K562 (cell line): Measurements from ENCODE around the gene DCLK2. TPM values are rescaled to one million over a fixed set of nuclear protein-coding genes. Genes with fewer than 3 reads are reported as not detected.

Experiments used
- ATAC-seq: fragments of 200-7000 bp; cut with Tn5 transposase; 3 replicates; pipeline ENCODE4 v1.9.1; 2020; ENCODE audit warnings: moderate library complexity
- BruUV-seq: library from RNA; stranded (reverse); fragments of 400-500 nt; replicated peaks from 2 replicates; lab custom pipeline; 2021; lab: Mats Ljungman, UMichigan
- CTCF ChIA-PET: fragments of 300-600 bp; formaldehyde crosslinking; extraction: SDS; loops from one replicate; lab custom pipeline; 2021; ENCODE audit warnings: low intra/inter-chr PET ratio; lab: Yijun Ruan, JAX
- POLR2A ChIA-PET: fragments of 300-600, 350-650 bp; sonication (Branson Sonifier 250); formaldehyde crosslinking; extraction: SDS; loops from one replicate; lab custom pipeline; 2021; ENCODE audit warnings: antibody characterized with exemption, inconsistent platforms; lab: Yijun Ruan, JAX
- DNase-seq, 4 experiments: peaks; one replicate each; pipeline versions ENCODE4 v3.0.0 to v3.0.0-alpha.2; 2011 to 2018; ENCODE audit warnings: low spot score in 3 of 4, mixed read lengths in 3 of 4; ENCODE audit errors: extremely low read depth in 1 of 4
- FAIRE-seq: peaks from 2 replicates; lab custom pipeline; 2011; peaks lifted over from hg19 to GRCh38; lab: Jason Lieb, UNC
- H2AFZ ChIP-seq: 2 replicates; pipeline ENCODE4 v1.6.0; 2011; ENCODE audit warnings: low read depth, low read length, control low read depth, inconsistent platforms
- H3K27ac ChIP-seq: fragments of 200-600 bp; 3 replicates; pipeline ENCODE4 v1.8.0; 2011; ENCODE audit warnings: low read depth, mild to moderate bottlenecking, control low read depth, inconsistent platforms, low read length, moderate library complexity, mixed read lengths; ENCODE audit errors: extremely low read depth
- H3K27me3 ChIP-seq, 2 experiments: fragments of 300-600 bp in 1 of 2; 2 replicates in 1 of 2; 3 replicates in 1 of 2; pipeline versions ENCODE4 v1.6.0 to v1.8.0; 2011; ENCODE audit warnings: inconsistent platforms in 2 of 2, low read length in 2 of 2, mild to moderate bottlenecking in 1 of 2, mixed read lengths in 1 of 2, moderate library complexity in 1 of 2; ENCODE audit not compliant: control insufficient read depth in 2 of 2, insufficient read depth in 2 of 2
- H3K36me3 ChIP-seq: fragments of 300-600 bp; 3 replicates; pipeline ENCODE4 v1.8.0; 2011; ENCODE audit warnings: mild to moderate bottlenecking, low read length, inconsistent platforms; ENCODE audit not compliant: control insufficient read depth, insufficient read depth
- H3K4me1 ChIP-seq, 2 experiments: fragments of 200-600 bp in 1 of 2; replicated peaks in 1 of 2; 2 replicates in 1 of 2; 3 replicates in 1 of 2; pipeline versions ENCODE4 v1.5.1 to v1.8.0; 2011; ENCODE audit warnings: inconsistent platforms in 2 of 2, low read length in 2 of 2, mild to moderate bottlenecking in 1 of 2, mixed read lengths in 1 of 2, moderate library complexity in 1 of 2; ENCODE audit not compliant: control insufficient read depth in 2 of 2, insufficient read depth in 2 of 2
- H3K4me2 ChIP-seq: 2 replicates; pipeline ENCODE4 v1.6.1; 2011; ENCODE audit warnings: low read length, control low read depth, inconsistent platforms, mixed read lengths; ENCODE audit not compliant: insufficient read depth
- H3K4me3 ChIP-seq: fragments of 200-600 bp; sonication (generic), shearing (Covaris generic); 2 replicates; pipeline ENCODE4 v1.5.1; 2016; ENCODE audit warnings: control low read depth, inconsistent platforms
- H3K79me2 ChIP-seq: fragments of 200-600 bp; 3 replicates; pipeline ENCODE4 v1.8.0; 2011; ENCODE audit warnings: low read length, inconsistent platforms; ENCODE audit not compliant: control insufficient read depth, insufficient read depth
- H3K9ac ChIP-seq, 2 experiments: 2 replicates each; pipeline versions ENCODE4 v1.6.0 to v1.6.1; 2011; ENCODE audit warnings: low read depth in 2 of 2, low read length in 2 of 2, control low read depth in 1 of 2, inconsistent platforms in 1 of 2, mild to moderate bottlenecking in 1 of 2, mixed read lengths in 1 of 2; ENCODE audit not compliant: insufficient read depth in 1 of 2
- H3K9me1 ChIP-seq: one replicate; pipeline ENCODE4 v1.6.0; 2011; ENCODE audit warnings: inconsistent platforms, mild to moderate bottlenecking, low read length, moderate library complexity; ENCODE audit not compliant: control insufficient read depth, insufficient read depth
- H3K9me3 ChIP-seq: replicated peaks from 2 replicates; pipeline ENCODE4 v1.5.1; 2011; ENCODE audit warnings: low read depth, low read length, inconsistent platforms; ENCODE audit not compliant: control insufficient read depth, insufficient read depth
- H4K20me1 ChIP-seq: replicated peaks from 2 replicates; pipeline ENCODE4 v1.6.1; 2011; ENCODE audit warnings: low read length, inconsistent platforms, mixed read lengths; ENCODE audit not compliant: control insufficient read depth, insufficient read depth
- CAMTA2 ChIP-seq: fragments of 250-450 bp; sonication (Bioruptor Pico); conservative IDR thresholded peaks from 2 replicates; pipeline ENCODE4 v1.5.1; 2022
- ELF4 ChIP-seq: fragments of 450-650 bp; formaldehyde crosslinking; IDR thresholded peaks from 2 replicates; pipeline ENCODE4 v1.4.0; 2022; ENCODE audit warnings: missing genetic modification characterization
- LCOR ChIP-seq: sonication (generic); formaldehyde crosslinking; IDR thresholded peaks from 2 replicates; pipeline ENCODE4 v1.8.0; 2022; ENCODE audit warnings: mild to moderate bottlenecking, missing genetic modification reagents
- NCOR1 ChIP-seq: fragments of 450-650 bp; IDR thresholded peaks from 2 replicates; pipeline ENCODE4 v1.6.1; 2016; ENCODE audit warnings: mild to moderate bottlenecking, moderate library complexity
- NR2C2 ChIP-seq, 2 experiments: fragments of 200-800 bp in 1 of 2; sonication (Bioruptor generic) in 1 of 2; sonication (generic) in 1 of 2; formaldehyde crosslinking in 1 of 2; IDR thresholded peaks; 2 replicates each; pipeline versions ENCODE4 v1.6.1 to v1.8.0; 2016 to 2022; ENCODE audit warnings: mild to moderate bottlenecking in 1 of 2, missing compliant biosample characterization in 1 of 2, missing genetic modification characterization in 1 of 2, missing genetic modification reagents in 1 of 2
- PPARD ChIP-seq: fragments of 250-450 bp; sonication (Bioruptor Pico); IDR thresholded peaks from 2 replicates; pipeline ENCODE4 v1.8.0; 2022; ENCODE audit warnings: inconsistent platforms, mild to moderate bottlenecking, moderate library complexity
- RFX1 ChIP-seq: fragments of 450-650 bp; IDR thresholded peaks from 2 replicates; pipeline ENCODE4 v1.6.1; 2016; ENCODE audit warnings: mild to moderate bottlenecking, moderate library complexity
- SFPQ ChIP-seq: fragments of 200-400 bp; formaldehyde crosslinking; IDR thresholded peaks from 2 replicates; pipeline ENCODE4 v1.6.1; 2017; ENCODE audit warnings: mild to moderate bottlenecking, low read depth, low read length, moderate library complexity
- SMARCA4 ChIP-seq: fragments of 450-650 bp; IDR thresholded peaks from 2 replicates; pipeline ENCODE4 v1.6.1; 2016
- SREBF1 ChIP-seq: fragments of 150-350 bp; IDR thresholded peaks from 2 replicates; pipeline ENCODE4 v1.6.1; 2014; ENCODE audit warnings: antibody characterized with exemption, low read depth, low read length, borderline replicate concordance
- STAT5A ChIP-seq: IDR thresholded peaks from 2 replicates; pipeline ENCODE4 v1.6.1; 2012; ENCODE audit warnings: low read length, inconsistent platforms, borderline replicate concordance
- XRCC4 ChIP-seq: IDR thresholded peaks from one replicate; pipeline ENCODE4 v1.6.1; 2011; ENCODE audit not compliant: insufficient read depth, insufficient read length; ENCODE audit errors: extremely low read depth
- ZNF174 ChIP-seq: fragments of 250-450 bp; sonication (Bioruptor Pico); IDR thresholded peaks from 2 replicates; pipeline ENCODE4 v1.4.0; 2020; ENCODE audit warnings: mild to moderate bottlenecking
- ZNF217 ChIP-seq: sonication (generic); formaldehyde crosslinking; IDR thresholded peaks from 2 replicates; pipeline ENCODE4 v1.8.0; 2022; ENCODE audit warnings: mild to moderate bottlenecking, missing genetic modification reagents
- ZNF24 ChIP-seq: fragments of 450-650 bp; IDR thresholded peaks from 2 replicates; pipeline ENCODE4 v1.6.1; 2016
- ZNF764 ChIP-seq: fragments of 250-450 bp; sonication (Bioruptor Pico); IDR thresholded peaks from 2 replicates; pipeline ENCODE4 v1.4.0; 2020; ENCODE audit warnings: low read depth, mild to moderate bottlenecking, moderate library complexity
- WGBS: fragments of 100-300 bp; shearing (Covaris generic); methylation state at CpG from one replicate; pipeline ENCODE4 v1.1.6; 2016; ENCODE audit warnings: low coverage, mixed read lengths; ENCODE audit not compliant: insufficient coverage; ENCODE audit errors: missing lambda C conversion rate; 5-methylcytosine and 5-hydroxymethylcytosine counted together
- in situ Hi-C: fragments of 300-500 bp; cut with MboI; formaldehyde crosslinking; loops from 4 replicates; pipeline ENCODE4 v1.15.0; 2018; ENCODE audit warnings: inconsistent platforms, mixed read lengths
- intact Hi-C: fragments of 100-400 bp; cut with micrococcal nuclease; formaldehyde crosslinking; loops from 2 replicates; pipeline ENCODE4 v1.14.2; 2022
- polyA plus RNA-seq, 8 experiments: library from polyadenylated mRNA; depleted of rRNA in 4 of 8; stranded (reverse) in 5 of 8; unstranded in 3 of 8; fragments of >200 nt; fragmentation: Nextera tagmentation in 2 of 8; fragmentation: Illumina TruSeq in 1 of 8; extraction: Ambion mirVana in 2 of 8; extraction: Trizol in 1 of 8; gene quantifications; 2 replicates each; pipeline versions ENCODE4 v1.2.1 to v1.2.3, GENCODE V29; 2011 to 2014; ENCODE audit warnings: inconsistent platforms in 1 of 8, missing spikeins in 1 of 8
- total RNA-seq, 7 experiments: library from RNA; depleted of rRNA in 6 of 7; stranded (reverse); fragments of >200 nt in 6 of 7; fragmentation: Illumina TruSeq in 2 of 7; extraction: Trizol in 2 of 7; gene quantifications; 2 replicates each; pipeline versions ENCODE4 v1.2.1 to v1.2.3, GENCODE V29; 2011 to 2021; ENCODE audit warnings: low replicate concordance in 1 of 7

The DCLK2 gene
- total and polyA plus RNA-seq, 9 of the 15 experiments (the other 6 are each of a cell fraction or from before 2014, with no cell fraction given) = not detected

DNA sequence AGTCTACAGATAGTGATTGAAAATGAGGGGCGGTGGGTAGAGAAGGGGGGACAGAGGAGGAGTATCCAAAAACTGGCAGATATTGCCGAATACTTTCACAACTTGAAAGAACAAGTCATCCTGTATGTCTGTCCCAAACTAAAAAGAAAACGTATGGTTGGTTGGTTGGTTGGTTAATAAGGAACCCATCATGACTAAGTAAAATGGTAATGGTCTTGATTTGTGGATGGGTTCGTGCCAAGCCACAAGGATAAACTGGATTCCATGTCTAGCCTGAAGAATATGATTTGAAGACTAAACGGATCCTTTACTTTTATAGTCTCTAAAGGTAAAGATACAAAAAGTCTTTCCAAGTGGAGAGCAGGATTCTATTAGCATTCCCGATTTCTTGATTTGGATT is 208.4 kb downstream of the DCLK2 start:
- intact Hi-C loops (no loop called here), in situ Hi-C loops (no loop called here)
- Histone ChIP-seq H3K9me3 (no peaks in the 10 kb centered on the region), H3K9me1 (no peaks in the 10 kb centered on the region), H3K4me2 (no peak overlapping the region), H3K27me3 (no peaks in the 10 kb centered on the region), H3K9ac (no peak overlapping the region), H3K27ac (no peak overlapping the region), H3K36me3 (peaks cover 22% of the 10 kb centered on the region), H2AFZ (no peak overlapping the region), H3K79me2 (no peaks in the 10 kb centered on the region), H3K4me3 (no peak overlapping the region), H3K4me1 (no peaks in the 10 kb centered on the region), H4K20me1 (no peaks in the 10 kb centered on the region)
- WGBS = 64% methylated on average over 6 of the region's 6 CpGs
- peak; percentile 15 for FAIRE-seq
- CTCF ChIA-PET = no interaction called here
- no peak for DNase-seq
- no TSS peak for BruUV-seq
- POLR2A ChIA-PET = no interaction called here
- no peak for TF ChIP-seq CAMTA2
- TF ChIP-seq SREBF1 = no peak
- no peak for TF ChIP-seq RFX1
- TF ChIP-seq PPARD (CRISPR knock-in tag) = no peak
- no peak for TF ChIP-seq ZNF217
- TF ChIP-seq SFPQ = no peak
- no peak for TF ChIP-seq XRCC4
- TF ChIP-seq STAT5A = no peak
- TF ChIP-seq ELF4 (CRISPR knock-in tag) = no peak
- no peak for TF ChIP-seq ZNF24
- no peak for TF ChIP-seq SMARCA4
- TF ChIP-seq LCOR = no peak
- TF ChIP-seq NR2C2 (CRISPR knock-in tag; IDR thresholded peaks at IDR 0.05) = no peak
- no peak for TF ChIP-seq NR2C2 (tag; IDR thresholded peaks at IDR 0.05)
- no peak for TF ChIP-seq ZNF764 (CRISPR knock-in tag)
- TF ChIP-seq ZNF174 (CRISPR knock-in tag) = no peak
- TF ChIP-seq NCOR1 = no peak
- ATAC-seq = no peak
